Heart left ventricle (tissue), 16 donors: ENCODE results near the gene C11orf42. TPM values are rescaled to one million over a fixed set of nuclear protein-coding genes. Genes with fewer than 3 reads are reported as not detected.

Experiments used
- ATAC-seq, 4 donors: fragments of 200-7000 bp; cut with Tn5 transposase; one replicate each; pipeline ENCODE4 v1.9.1; 2020 to 2022; ENCODE audit warnings: moderate library complexity in 4 of 4, mild to moderate bottlenecking in 3 of 4, moderate number of reproducible peaks in 1 of 4
- DNase-seq, 5 donors: peaks; one replicate each; pipeline ENCODE4 v3.0.0-alpha.2; 2020
- H3K27ac ChIP-seq, 12 donors: fragments of 200-600 bp; sonication (generic) in 4 of 12; one replicate each; pipeline versions ENCODE4 v1.5.0 to v1.8.0; 2016 to 2022; ENCODE audit warnings: mild to moderate bottlenecking in 2 of 12
- H3K27me3 ChIP-seq, 9 donors: fragments of 200-600 bp; sonication (generic) in 2 of 9; one replicate each; pipeline versions ENCODE4 v1.5.1 to v1.8.0; 2016 to 2022; ENCODE audit warnings: mild to moderate bottlenecking in 3 of 9
- H3K36me3 ChIP-seq, 9 donors: fragments of 200-600 bp; sonication (generic) in 2 of 9; one replicate each; pipeline versions ENCODE4 v1.5.0 to v1.8.0; 2018 to 2022; ENCODE audit warnings: mild to moderate bottlenecking in 2 of 9
- H3K4me1 ChIP-seq, 12 donors: fragments of 200-600 bp; sonication (generic) in 4 of 12; one replicate each; pipeline versions ENCODE4 v1.5.0 to v1.8.0; 2016 to 2022; ENCODE audit warnings: mild to moderate bottlenecking in 3 of 12
- H3K4me3 ChIP-seq, 12 donors: fragments of 200-600 bp; sonication (generic) in 4 of 12; one replicate each; pipeline versions ENCODE4 v1.5.0 to v1.8.0; 2017 to 2022; ENCODE audit warnings: mild to moderate bottlenecking in 9 of 12, moderate library complexity in 4 of 12
- H3K9me3 ChIP-seq, 12 donors: fragments of 200-600 bp; sonication (generic) in 4 of 12; one replicate each; pipeline versions ENCODE4 v1.5.0 to v1.8.0; 2016 to 2022; ENCODE audit warnings: mild to moderate bottlenecking in 1 of 12
- POLR2A ChIP-seq, 2 donors: fragments of 450-650 bp; IDR thresholded peaks; one replicate each; pipeline ENCODE4 v1.6.1; 2017; ENCODE audit warnings: antibody characterized with exemption in 2 of 2, mild to moderate bottlenecking in 2 of 2, moderate library complexity in 2 of 2
- WGBS, 4 donors: extraction: QIAGEN DNeasy Blood & Tissue Kit in 2 of 4; methylation state at CpG; one replicate each; pipeline versions ENCODE4 v1.1.5 to v1.1.7; 2013 to 2018; 5-methylcytosine and 5-hydroxymethylcytosine counted together
- intact Hi-C, 10 donors: fragments of 100-400 bp; cut with DNase I; formaldehyde crosslinking; loops; one replicate each; pipeline versions ENCODE4 v1.11.1 to v1.14.2; 2022
- polyA plus RNA-seq, 2 donors: library from polyadenylated mRNA; stranded (reverse); fragments of 200-250 nt; gene quantifications; one replicate each; pipeline ENCODE4 v1.2.3, GENCODE V29; 2013
- total RNA-seq, 9 donors: library from RNA; depleted of rRNA in 2 of 9; stranded (reverse); fragments of >200 nt in 2 of 9; fragmentation: NEBNext Ultra II Directional in 3 of 9; extraction: Animal tissue kit (Norgen Biotek cat#: 25700) in 3 of 9; gene quantifications; one replicate each; pipeline versions ENCODE4 v1.1.0 to v1.2.4, GENCODE V29; 2016 to 2023
- TF ChIP-seq, protein P1 (sequence below), 12 donors: fragments of 200-600 bp; sonication (generic) in 4 of 12; IDR thresholded peaks; one replicate each; pipeline versions ENCODE4 v1.5.0 to v1.8.0; 2018 to 2022; ENCODE audit warnings: antibody characterized with exemption in 12 of 12, mild to moderate bottlenecking in 5 of 12
- donor health status: ischemic (EF 13 %, LVEDD 7.1; RV severe dilation, severe dysfunction).
- donor health status: healthy with polysubstance abuse.
- donor health status: DM: no; HTN: yes; CAD: no.
- donor health status: DM: no; HTN: no; CAD: no.
- donor health status: ischemic (EF 25% LVEDD 6.9; RV normal size, moderate dysfunction).
- donor health status: ischemic (EF 25% LVEDD 5.7; RV mildly dilated, moderate dysfunction).
- donor health status: healthy.
- donor health status: DM: yes; HTN: yes; CAD: no.
- donor health status: ischemic (EF 35%, LVEDD 5.7; RV mildly dilated, moderate dysfunction).
- donor health status: nonischemic (EF 11% LVEDD 7.7; RV severe dilation, severe dysfunction).
- donor health status: DM: yes; HTN: yes; CAD: no.
- donor health status: PGD.
- donor health status: ischemic (EF 29% LVEDD 5.4; RV normal size, mild dysfunction).
- donor health status: nonischemic (EF 23%, LVEDD 6.1; RV moderate dilation, normal function).

The C11orf42 gene
- total and polyA plus RNA-seq, 11 donors = not detected

DNA sequence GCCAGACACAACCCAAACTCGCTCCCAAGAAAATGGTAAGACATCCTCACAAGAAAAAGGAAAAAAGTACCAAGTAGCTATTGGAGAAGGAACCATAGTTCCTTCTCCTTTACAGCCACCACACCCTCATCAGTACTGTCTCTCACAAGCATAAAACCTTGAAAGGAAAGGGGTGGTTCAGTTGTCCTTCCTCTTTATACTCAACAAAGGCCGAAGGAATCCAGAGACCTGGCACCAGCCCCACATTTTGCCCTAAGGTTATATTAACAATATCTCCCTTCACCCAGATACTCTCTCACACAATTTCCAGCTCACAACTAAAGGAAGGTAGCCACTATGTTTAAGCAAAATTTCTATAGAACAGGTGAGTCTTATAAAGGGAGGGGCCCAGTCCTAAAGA is 20.5 kb downstream of the C11orf42 start:
- ATAC-seq = peak in 3 of 4 donors; percentile 72 to 78 (median 75)

DNA sequence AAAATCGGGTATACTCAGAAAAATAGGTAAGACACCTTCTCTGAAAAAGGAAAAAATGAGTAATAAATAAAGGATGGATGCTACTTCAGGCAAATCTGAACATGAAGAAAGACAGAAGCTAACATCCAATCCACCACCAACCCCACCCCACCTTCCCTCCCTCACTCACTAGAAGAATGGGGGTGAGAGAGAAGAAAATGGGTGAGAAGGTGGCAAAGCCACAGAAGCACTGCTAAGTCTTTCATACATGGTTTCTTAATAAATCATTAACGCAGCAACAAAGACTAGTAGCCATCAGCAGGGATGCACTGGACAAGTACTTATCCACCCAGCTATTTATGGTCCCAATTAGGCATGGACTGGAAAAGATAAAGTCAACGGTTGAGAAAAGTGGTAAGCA is 23.2 kb downstream of the C11orf42 start:
- H3K36me3 ChIP-seq = peaks cover 0 to 10% (median 9%) of the 10 kb centered on the region in 9 donors
- H3K4me3 ChIP-seq = no peak overlapping the region
- ATAC-seq (no peak), DNase-seq (no peak)
- intact Hi-C loops = no loop called here
- WGBS, 4 donors = 49 to 83% (median 62%) methylated on average over 3 of the region's 3 CpGs
- H3K4me1 ChIP-seq = peaks cover 5 to 51% (median 27%) of the 10 kb centered on the region in 12 donors
- H3K9me3 ChIP-seq = no peaks in the 10 kb centered on the region
- no peaks in the 10 kb centered on the region for H3K27me3 ChIP-seq
- TF ChIP-seq, protein P1, sequence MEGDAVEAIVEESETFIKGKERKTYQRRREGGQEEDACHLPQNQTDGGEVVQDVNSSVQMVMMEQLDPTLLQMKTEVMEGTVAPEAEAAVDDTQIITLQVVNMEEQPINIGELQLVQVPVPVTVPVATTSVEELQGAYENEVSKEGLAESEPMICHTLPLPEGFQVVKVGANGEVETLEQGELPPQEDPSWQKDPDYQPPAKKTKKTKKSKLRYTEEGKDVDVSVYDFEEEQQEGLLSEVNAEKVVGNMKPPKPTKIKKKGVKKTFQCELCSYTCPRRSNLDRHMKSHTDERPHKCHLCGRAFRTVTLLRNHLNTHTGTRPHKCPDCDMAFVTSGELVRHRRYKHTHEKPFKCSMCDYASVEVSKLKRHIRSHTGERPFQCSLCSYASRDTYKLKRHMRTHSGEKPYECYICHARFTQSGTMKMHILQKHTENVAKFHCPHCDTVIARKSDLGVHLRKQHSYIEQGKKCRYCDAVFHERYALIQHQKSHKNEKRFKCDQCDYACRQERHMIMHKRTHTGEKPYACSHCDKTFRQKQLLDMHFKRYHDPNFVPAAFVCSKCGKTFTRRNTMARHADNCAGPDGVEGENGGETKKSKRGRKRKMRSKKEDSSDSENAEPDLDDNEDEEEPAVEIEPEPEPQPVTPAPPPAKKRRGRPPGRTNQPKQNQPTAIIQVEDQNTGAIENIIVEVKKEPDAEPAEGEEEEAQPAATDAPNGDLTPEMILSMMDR (IDR thresholded peaks at IDR 0.05) = no peak
- H3K27ac ChIP-seq = no peak overlapping the region

More for the DNA sequence above, 20.5 kb downstream of the C11orf42 start:
- peaks cover 0 to 36% (median 34%) of the 10 kb centered on the region in 9 donors for H3K36me3 ChIP-seq
- peak in 1 of 5 donors; percentile 44 for DNase-seq
- H3K27me3 ChIP-seq = no peaks in the 10 kb centered on the region
- H3K9me3 ChIP-seq = no peaks in the 10 kb centered on the region
- peak overlapping the region in 9 of 12 donors; percentile 15 to 68 (median 29) for H3K27ac ChIP-seq
- intact Hi-C loops = no loop called here
- 55 to 59% (median 58%) methylated on average over 2 of the region's 2 CpGs for WGBS, 4 donors
- no peak overlapping the region for H3K4me3 ChIP-seq
- TF ChIP-seq, protein P1 (IDR thresholded peaks at IDR 0.05) = no peak
- no peak for TF ChIP-seq POLR2A (IDR thresholded peaks at IDR 0.05)
- H3K4me1 ChIP-seq = peaks cover 3 to 40% (median 18%) of the 10 kb centered on the region in 12 donors

DNA sequence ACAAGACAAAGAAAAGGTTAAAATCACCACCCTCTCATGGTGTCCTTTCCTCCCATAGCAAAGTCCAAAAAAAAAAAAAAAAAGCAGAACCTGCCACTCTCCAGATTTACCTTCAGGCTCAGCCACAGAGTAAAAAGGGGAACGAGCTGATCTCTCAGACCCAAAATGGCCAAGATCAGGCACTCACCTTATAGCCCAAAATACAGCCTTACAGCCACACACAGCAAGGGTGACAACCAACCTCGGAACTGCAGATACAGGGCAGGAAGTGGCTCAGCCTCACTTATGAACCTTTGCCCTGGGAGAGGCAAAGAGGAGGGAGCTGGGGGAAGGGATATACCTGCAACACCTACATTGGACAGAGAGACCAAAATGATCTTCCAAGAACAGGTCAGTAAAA is 24.6 kb downstream of the C11orf42 start:
- no peak overlapping the region for H3K27ac ChIP-seq
- no peak overlapping the region for H3K4me3 ChIP-seq
- H3K36me3 ChIP-seq = no peaks in the 10 kb centered on the region
- H3K4me1 ChIP-seq = peaks cover 0 to 53% (median 28%) of the 10 kb centered on the region in 12 donors
- TF ChIP-seq, protein P1 (IDR thresholded peaks at IDR 0.05) = no peak
- no peak for TF ChIP-seq POLR2A (IDR thresholded peaks at IDR 0.05)
- ATAC-seq = no peak
- intact Hi-C loops = loop anchor here in 1 of 10 donors (10.0 kb wide), 1 partner anchor 245 kb away; the partner anchor contains the start of gene TRIM3
- 55 to 66% (median 62%) methylated on average over 2 of the region's 2 CpGs for WGBS, 4 donors
- DNase-seq = no peak
- no peaks in the 10 kb centered on the region for H3K9me3 ChIP-seq
- no peaks in the 10 kb centered on the region for H3K27me3 ChIP-seq

DNA sequence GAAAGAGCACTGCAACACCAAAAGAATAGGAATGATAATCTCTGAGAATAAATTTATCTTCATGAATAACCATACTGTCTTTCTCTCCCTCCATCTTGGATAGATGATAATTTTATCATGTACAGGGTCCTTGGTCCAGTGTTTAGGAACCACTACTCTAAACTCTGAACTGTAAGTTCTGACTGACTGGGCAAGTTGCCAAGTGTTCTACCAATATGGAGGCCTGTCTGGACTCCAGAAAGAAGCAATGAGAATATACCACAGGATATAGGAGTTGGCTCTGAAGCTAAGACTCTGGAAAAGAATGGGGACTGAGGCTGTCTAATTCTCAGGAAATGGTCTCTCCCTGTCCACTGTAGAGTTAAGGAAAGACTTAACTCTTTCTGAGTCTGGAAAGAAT is 27.5 kb downstream of the C11orf42 start:
- H3K4me3 ChIP-seq = peak overlapping the region in 1 of 12 donors; percentile 4
- no peak overlapping the region for H3K27ac ChIP-seq
- no peaks in the 10 kb centered on the region for H3K27me3 ChIP-seq
- H3K4me1 ChIP-seq = peaks cover 0 to 40% (median 14%) of the 10 kb centered on the region in 12 donors
- H3K9me3 ChIP-seq = no peaks in the 10 kb centered on the region
- ATAC-seq = no peak
- H3K36me3 ChIP-seq = no peaks in the 10 kb centered on the region
- TF ChIP-seq POLR2A (IDR thresholded peaks at IDR 0.05) = no peak
- TF ChIP-seq, protein P1 (IDR thresholded peaks at IDR 0.05) = no peak
- intact Hi-C loops = loop anchor here in 1 of 10 donors (10.0 kb wide), 1 partner anchor 242 kb away; the partner anchor contains the start of gene TRIM3
- DNase-seq = no peak
